Measurements from ENCODE around the gene HSD17B11.
"Not testable (repeated sequence)": the region's sequence is repeated elsewhere in the genome, so short reads cannot be mapped to it uniquely, and the experiment has no call there.

HSD17B11 gene

DNA sequence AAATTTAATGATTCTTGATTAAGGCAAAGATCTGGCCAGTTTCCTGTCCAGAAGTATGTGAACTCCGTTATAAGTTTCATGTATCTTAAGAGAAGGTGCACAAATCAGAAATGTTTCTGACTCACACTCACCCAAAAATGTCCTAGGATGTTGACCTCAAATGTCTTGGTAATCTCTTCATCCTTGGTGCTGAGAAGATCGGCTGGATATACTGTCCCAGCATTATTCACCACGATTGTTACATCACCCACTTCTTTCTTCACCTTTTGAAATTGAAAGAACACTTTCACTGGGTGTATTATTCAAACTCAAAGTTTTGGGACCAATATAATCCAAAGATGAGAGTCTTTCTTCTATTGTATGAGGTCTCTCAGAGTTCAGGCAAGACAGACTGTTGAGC lies 74.0 kb downstream of the HSD17B11 start:
- Histone ChIP-seq H3K27ac (replicated peaks) (no peak overlapping the region), H3K27me3 (ENCODE audit: insufficient read depth, poor library complexity, severe bottlenecking) (no peaks in the 10 kb centered on the region), H3K4me3 (replicated peaks; ENCODE audit: insufficient read depth, low read length) (no peak overlapping the region)
- TF ChIP-seq, protein P1, sequence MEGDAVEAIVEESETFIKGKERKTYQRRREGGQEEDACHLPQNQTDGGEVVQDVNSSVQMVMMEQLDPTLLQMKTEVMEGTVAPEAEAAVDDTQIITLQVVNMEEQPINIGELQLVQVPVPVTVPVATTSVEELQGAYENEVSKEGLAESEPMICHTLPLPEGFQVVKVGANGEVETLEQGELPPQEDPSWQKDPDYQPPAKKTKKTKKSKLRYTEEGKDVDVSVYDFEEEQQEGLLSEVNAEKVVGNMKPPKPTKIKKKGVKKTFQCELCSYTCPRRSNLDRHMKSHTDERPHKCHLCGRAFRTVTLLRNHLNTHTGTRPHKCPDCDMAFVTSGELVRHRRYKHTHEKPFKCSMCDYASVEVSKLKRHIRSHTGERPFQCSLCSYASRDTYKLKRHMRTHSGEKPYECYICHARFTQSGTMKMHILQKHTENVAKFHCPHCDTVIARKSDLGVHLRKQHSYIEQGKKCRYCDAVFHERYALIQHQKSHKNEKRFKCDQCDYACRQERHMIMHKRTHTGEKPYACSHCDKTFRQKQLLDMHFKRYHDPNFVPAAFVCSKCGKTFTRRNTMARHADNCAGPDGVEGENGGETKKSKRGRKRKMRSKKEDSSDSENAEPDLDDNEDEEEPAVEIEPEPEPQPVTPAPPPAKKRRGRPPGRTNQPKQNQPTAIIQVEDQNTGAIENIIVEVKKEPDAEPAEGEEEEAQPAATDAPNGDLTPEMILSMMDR (IDR thresholded peaks at IDR 0.05; ENCODE audit: insufficient read depth, low read length), result no peak
- no peak for TF ChIP-seq SPI1 (IDR thresholded peaks at IDR 0.05; ENCODE audit: borderline replicate concordance, low read depth)
- TF ChIP-seq, protein P2, sequence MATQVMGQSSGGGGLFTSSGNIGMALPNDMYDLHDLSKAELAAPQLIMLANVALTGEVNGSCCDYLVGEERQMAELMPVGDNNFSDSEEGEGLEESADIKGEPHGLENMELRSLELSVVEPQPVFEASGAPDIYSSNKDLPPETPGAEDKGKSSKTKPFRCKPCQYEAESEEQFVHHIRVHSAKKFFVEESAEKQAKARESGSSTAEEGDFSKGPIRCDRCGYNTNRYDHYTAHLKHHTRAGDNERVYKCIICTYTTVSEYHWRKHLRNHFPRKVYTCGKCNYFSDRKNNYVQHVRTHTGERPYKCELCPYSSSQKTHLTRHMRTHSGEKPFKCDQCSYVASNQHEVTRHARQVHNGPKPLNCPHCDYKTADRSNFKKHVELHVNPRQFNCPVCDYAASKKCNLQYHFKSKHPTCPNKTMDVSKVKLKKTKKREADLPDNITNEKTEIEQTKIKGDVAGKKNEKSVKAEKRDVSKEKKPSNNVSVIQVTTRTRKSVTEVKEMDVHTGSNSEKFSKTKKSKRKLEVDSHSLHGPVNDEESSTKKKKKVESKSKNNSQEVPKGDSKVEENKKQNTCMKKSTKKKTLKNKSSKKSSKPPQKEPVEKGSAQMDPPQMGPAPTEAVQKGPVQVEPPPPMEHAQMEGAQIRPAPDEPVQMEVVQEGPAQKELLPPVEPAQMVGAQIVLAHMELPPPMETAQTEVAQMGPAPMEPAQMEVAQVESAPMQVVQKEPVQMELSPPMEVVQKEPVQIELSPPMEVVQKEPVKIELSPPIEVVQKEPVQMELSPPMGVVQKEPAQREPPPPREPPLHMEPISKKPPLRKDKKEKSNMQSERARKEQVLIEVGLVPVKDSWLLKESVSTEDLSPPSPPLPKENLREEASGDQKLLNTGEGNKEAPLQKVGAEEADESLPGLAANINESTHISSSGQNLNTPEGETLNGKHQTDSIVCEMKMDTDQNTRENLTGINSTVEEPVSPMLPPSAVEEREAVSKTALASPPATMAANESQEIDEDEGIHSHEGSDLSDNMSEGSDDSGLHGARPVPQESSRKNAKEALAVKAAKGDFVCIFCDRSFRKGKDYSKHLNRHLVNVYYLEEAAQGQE (IDR thresholded peaks at IDR 0.05; ENCODE audit: insufficient replicate concordance, low read depth), result no peak
- no peak for DNase-seq (ENCODE audit: low read depth in 1 of 2, low spot score in 1 of 2)

DNA sequence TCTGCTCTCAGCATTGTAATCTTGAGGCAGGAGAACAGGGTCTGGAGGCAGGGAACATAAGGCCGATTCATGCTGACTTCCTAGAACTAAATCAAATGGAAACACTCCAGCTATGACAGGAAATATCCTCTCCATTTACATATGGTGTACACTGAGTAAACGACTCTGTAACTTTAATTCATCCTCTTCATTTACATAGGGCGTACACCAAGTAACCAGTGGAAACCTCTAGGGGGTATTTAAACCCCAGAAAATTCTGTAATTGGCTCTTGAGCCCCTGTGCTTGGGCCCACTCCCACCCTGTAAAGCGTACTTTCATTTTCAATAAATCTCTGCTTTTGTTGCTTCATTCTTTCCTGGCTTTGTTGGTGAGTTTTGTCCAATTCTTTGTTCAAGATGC lies 76.0 kb downstream of the HSD17B11 start:
- not testable (repeated sequence) for DNase-seq (ENCODE audit: low read depth in 1 of 2, low spot score in 1 of 2); H3K4me3 ChIP-seq (replicated peaks; ENCODE audit: insufficient read depth, low read length); H3K27me3 ChIP-seq (ENCODE audit: insufficient read depth, poor library complexity, severe bottlenecking); H3K27ac ChIP-seq (replicated peaks)

DNA sequence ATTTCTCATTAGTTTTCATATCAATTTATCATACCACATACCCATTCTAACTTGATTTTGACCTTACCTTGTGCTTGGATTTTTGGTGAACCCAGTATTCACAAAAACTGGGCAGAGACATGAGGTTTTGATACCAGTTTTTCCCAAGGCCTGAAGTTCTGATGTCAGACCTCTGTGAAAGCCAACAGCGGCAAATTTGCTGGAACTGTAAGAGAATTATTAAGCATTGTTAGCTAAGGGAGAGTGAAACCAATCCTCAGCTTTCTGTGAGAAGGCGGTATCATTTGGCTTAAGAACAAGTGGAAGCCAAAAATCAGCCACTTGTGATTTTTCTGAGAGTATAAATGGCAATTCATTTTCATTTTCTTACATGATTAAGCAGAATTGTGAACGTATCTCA lies 77.2 kb downstream of the HSD17B11 start:
- H3K27ac ChIP-seq (replicated peaks), result no peak overlapping the region
- TF ChIP-seq POLR2AphosphoS5 (IDR thresholded peaks at IDR 0.05; ENCODE audit: low read depth) (no peak), GABPA (IDR thresholded peaks at IDR 0.05; ENCODE audit: low read depth) (no peak), SPI1 (IDR thresholded peaks at IDR 0.05; ENCODE audit: borderline replicate concordance, low read depth) (no peak)
- TF ChIP-seq, protein P2 (IDR thresholded peaks at IDR 0.05; ENCODE audit: insufficient replicate concordance, low read depth), result no peak
- TF ChIP-seq, protein P1 (IDR thresholded peaks at IDR 0.05; ENCODE audit: insufficient read depth, low read length), result no peak
- H3K27me3 ChIP-seq (ENCODE audit: insufficient read depth, poor library complexity, severe bottlenecking), result no peaks in the 10 kb centered on the region
- no peak overlapping the region for H3K4me3 ChIP-seq (replicated peaks; ENCODE audit: insufficient read depth, low read length)
- DNase-seq (ENCODE audit: low read depth in 1 of 2, low spot score in 1 of 2), result no peak

DNA sequence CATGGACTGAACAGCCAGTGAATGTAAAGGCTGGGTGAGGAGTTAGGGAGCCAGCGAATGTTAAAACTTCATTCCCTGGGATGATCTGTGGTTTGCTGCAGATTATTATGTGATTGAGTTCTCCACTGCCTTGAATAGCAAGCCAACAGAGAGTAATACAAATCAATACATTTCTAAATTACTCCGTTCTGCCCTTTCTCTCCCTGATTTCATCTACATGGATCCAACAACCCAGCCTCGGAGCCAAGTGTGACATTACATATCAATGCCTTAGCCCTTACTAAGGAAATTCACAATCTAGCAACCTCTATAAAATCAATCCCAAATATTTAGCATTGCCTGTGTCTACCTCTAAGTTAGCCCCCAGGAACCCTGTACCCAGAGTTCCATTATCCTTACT lies 79.3 kb downstream of the HSD17B11 start:
- Histone ChIP-seq H3K27me3 (ENCODE audit: insufficient read depth, poor library complexity, severe bottlenecking) (no peaks in the 10 kb centered on the region), H3K4me3 (replicated peaks; ENCODE audit: insufficient read depth, low read length) (no peak overlapping the region), H3K27ac (replicated peaks) (no peak overlapping the region)
- no peak for DNase-seq (ENCODE audit: low read depth in 1 of 2, low spot score in 1 of 2)
- TF ChIP-seq, protein P1 (IDR thresholded peaks at IDR 0.05; ENCODE audit: insufficient read depth, low read length), result no peak
- TF ChIP-seq GABPA (IDR thresholded peaks at IDR 0.05; ENCODE audit: low read depth), result no peak
- no peak for TF ChIP-seq SPI1 (IDR thresholded peaks at IDR 0.05; ENCODE audit: borderline replicate concordance, low read depth)
- TF ChIP-seq POLR2AphosphoS5 (IDR thresholded peaks at IDR 0.05; ENCODE audit: low read depth), result no peak
- TF ChIP-seq, protein P2 (IDR thresholded peaks at IDR 0.05; ENCODE audit: insufficient replicate concordance, low read depth), result no peak
